GM18508 (cell line): ENCODE results near the gene WBP1L.

Source experiments
- ATAC-seq: cut with Tn5 transposase; IDR thresholded peaks from one replicate; pipeline ENCODE4 v1.9.1; 2021; ENCODE audit warnings: moderate number of reproducible peaks; ENCODE audit not compliant: insufficient read depth, unreplicated experiment

Gene WBP1L

DNA sequence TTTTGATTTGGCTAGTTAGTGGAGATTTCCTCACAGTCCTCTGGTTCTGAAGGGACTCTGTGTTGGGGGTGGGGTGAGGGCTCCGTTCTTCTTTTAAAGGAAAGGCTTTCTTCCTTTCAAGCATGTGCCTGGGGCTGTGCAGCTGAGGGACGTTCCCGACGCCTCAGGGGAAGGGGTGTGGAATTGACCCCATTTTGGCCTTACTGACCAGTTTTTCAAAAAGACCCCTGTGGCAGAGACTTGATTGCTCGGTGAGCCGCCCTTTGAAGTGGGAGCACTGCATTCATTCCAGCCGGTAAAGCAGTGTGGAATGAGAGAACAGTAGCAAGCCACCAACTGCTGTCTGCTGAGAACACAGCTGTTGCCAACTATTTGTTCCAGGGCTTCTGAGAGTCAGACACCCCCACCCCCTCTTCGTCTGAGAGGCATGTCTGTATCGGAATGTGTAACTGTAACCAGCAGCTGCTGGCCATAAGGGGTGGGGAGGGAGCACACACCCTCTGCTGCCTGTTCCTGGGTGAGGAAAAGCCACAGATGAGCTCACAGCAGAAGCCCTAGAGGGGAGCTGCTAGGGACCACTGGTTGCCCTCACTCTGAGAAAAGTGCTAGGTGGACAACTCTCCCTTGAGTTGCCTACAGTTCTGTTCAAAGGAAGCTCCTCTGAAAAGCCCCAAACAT lies 33.2 kb downstream of the WBP1L start:
- ATAC-seq, result no peak

DNA sequence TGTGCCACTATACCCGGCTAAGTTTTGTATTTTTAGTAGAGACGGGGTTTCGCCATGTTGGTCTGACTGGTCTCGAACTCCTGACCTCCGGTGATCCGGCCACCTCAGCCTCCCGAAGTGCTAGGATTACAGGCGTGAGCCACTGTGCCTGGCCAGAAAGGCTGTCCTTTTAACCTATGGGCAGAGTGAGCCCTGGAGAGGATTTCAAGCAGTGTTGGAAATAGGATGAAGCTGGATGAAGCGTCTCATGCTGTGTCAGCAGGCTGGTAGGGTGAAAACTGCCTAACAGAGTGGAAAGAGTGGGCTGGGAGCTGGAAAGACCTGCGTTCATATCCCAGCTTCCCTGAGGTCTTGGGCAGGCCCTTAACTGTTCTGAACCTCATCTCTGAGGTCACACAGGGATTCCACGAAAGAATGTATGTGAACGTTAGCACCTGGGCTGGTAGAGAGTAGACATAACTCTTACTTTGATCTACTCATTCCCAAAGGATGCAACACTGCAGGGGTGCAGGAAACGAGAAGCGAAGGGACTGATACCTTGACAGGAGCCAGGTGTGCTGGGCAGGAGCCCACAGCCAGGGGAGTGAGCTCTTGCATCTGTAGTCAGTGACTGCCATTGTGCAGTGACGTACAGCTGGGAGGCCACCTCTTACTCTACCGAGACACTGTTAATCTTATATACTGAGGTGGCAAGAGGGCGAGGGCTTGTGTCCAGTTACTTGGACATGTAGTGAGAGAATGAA lies 34.1 kb downstream of the WBP1L start:
- ATAC-seq, result no peak

DNA sequence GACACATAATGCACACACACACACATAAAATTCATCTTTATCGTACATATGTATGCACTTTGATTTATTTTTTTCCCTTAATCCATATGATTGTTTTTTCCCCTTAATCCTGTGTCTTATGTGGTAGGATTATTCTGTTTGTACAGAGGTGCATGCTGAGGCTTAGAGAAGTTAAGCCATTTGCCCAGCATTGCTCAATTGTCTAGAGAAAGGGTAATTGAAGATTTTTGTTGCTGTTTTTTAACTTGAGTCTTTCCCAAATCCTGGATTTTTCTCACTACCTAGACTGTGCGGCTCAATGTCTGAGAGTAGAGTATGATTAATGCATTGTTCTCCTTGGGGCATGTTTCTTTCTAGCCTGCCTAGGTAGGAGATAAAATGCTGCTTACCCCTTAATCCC lies 35.0 kb downstream of the WBP1L start:
- no peak for ATAC-seq

DNA sequence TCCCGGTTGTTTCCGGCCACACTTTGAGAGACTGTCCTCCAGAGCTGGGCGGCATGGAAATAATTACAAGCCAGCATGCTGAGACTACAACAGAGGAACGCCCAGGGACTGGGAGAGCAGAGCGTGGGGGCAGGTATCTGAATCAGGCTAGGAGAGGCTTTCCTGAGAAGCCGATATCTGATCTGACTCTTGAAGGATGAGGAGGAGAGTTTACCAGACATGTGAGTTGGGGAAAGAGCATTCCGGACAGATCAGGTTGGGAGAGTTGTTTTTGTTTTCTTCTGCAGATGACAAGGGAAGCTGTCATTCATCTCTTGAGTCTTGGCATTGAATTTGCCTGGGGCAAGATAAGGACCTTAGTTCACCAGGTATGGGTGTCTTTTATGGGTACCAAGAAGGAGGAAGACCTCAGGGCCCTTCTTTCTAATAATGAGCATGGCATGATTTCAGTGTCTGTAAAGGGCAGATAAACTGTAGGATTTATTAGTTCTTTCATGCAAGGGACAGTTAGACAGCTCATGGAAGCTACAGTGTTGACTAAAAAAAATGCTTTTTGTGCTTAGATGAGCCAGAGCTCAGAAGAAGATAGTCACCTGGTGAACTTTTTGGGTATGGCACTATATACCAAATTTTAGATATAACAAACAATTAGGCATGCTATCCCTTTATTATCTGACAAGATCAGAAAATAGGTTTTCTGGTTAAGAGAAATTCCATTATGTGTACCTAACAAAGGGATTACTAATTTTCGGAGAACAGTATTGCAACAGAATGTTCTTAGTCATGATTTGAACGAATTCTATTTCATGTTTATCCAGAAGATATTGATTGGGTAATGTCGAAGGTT lies 36.2 kb downstream of the WBP1L start:
- ATAC-seq, result no peak

DNA sequence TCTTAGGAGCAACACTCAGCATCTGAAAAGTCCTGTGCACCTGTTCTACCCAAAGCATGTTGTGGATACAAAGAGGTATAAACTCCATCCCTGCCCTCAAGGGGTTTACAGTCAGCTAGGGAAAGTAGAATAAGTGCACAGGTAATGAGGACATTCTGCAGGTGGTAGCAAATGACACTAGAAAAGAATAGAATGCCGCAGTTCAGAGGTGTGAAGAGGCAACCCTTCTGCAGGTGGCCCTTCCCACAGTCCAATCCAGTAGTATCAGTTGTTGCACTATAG lies 36.7 kb downstream of the WBP1L start:
- no peak for ATAC-seq

DNA sequence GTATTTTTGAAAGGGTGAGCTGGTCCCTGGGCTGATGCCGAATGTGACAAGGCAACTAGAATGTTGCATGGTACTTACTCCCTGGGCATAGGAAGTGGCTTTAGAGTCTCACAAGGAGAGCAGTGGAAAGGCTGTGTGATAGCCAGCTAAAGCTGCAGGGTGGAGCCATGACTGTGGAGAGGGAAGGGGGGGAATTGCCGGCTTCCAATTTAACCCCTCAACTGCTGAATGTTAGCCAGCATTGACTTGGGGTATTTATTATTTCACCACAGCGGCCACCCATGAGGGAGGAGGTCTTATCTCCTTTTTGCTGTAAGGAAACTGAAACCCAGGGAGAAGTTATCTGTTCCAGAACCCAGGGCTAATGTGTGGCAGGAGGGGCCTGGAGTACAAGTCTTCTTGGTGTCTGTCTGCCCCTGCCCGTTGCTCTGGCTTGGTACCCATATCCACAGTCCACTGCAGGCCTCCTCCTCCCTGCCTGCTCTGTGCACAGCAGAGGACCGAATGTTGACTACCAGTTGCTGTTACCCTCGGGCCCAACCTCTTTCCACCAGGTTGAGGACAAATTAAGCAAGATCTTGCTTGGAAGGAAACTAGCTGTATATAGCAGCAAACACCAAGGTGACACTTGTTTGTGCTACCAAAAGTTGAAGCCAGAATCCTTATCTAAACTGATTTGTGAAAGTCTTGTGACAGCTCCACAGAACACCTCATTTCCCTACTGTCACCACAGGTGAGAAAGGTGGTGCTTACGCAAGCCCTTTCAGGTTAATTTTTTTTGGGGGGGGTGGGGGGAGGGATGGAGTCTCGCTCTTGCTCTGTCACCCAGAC lies 37.6 kb downstream of the WBP1L start:
- ATAC-seq, result no peak

DNA sequence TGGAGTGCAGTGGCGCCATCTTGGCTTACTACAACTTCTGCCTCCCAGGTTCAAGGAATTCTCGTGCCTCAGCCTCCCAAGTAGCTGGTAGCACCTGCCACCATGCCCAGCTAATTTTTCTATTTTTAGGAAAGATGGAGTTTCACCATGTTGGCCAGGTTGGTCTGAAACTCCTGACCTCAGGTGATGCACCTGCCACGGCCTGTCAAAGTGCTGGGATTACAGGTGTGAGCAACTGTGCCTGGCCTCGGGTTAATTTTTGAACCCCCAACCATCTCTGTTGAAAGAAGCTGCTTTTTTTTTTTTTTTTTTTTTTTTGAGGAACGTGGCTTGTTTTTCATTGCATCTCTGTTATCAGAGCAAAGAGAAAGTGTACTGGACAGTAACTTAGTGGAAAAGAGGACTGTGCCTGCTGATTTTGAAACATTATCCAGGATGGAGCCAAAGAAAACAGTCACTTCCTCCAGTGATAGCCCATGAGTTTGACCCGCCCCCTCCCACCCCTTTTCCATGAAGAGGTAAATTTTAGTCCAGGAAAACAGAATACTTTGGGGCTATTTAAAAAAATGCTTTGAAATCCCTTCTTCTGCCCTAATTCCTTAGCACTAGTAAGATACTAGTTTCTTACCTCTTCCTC lies 38.3 kb downstream of the WBP1L start:
- no peak for ATAC-seq

DNA sequence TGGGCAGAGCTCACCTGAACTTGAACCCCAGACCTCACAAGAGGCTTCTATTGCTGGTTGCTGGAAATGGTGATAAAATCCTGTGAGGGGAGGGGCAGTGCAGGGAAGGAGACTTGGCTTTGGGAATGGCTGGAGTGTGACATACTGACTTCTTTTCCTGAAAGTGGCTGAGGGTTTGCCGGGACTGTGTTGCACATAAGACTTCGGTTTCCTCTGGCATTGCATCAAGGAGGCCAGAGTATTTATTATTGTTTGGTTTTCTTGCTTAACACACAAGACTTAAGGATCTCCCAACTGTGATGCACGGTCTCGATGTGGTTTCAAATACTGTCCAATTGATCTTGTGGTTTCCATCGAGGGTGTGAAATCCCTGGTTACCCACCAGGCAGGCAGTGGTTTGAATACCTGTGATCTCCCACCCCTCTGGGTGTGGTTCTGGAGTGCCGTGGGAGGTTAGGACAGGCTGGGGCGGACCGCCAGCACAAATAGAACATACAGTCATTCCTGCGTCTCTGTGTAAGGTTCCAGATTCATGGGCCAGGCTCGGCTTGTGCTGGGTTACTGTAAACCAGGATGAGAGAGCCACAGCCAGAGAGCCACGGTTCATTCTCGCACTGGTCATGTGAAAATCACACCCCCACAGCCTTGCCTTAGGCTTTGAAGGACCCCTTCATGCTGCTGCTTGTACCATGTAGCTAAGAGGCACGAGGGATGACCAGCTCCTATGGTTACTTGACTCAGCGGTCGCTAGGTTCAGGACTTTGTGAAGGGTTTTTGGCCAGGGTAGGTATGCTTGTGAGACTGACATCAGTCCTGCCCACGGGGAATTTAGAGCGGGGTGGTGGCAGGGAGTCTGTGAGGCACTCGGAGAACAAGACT lies 39.2 kb downstream of the WBP1L start:
- no peak for ATAC-seq

DNA sequence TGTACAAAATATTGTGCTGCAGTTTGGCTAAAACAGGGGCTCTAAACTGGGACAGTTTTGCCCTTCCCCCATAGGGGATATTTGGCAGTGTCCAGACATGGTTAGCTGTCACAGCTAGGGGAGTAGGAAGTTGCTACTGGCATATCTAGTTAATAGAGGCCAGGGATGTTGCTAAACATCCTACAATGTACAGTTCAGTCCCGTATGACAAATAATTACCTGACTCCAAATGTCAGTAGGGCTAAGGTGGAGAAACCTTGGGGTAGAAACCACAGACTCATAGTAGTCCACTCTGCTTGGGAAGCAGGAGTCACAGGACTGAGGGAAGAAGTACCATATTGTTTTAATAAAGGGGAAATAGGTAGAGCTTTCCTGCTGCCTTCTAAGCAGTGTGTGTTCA lies 39.8 kb downstream of the WBP1L start:
- no peak for ATAC-seq

DNA sequence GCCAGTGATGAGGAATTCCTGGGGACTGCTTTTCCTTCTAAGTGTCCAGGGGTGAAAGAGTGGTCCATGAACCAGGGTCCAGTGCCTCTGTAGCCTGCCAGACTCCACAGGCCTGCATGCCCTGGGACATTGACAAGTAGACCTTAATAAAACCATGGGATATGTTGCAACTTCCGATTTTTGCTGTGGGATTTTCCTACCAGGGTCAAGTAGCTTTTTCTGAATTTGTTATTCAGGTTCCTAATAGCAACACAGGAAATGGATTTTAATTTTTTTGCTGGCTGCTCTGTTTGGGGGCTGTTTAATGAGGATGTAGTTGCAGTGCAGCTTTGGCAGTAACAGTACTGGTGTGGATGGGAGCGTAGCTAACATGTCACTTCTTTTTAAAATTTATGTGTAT lies 42.1 kb downstream of the WBP1L start:
- no peak for ATAC-seq

DNA sequence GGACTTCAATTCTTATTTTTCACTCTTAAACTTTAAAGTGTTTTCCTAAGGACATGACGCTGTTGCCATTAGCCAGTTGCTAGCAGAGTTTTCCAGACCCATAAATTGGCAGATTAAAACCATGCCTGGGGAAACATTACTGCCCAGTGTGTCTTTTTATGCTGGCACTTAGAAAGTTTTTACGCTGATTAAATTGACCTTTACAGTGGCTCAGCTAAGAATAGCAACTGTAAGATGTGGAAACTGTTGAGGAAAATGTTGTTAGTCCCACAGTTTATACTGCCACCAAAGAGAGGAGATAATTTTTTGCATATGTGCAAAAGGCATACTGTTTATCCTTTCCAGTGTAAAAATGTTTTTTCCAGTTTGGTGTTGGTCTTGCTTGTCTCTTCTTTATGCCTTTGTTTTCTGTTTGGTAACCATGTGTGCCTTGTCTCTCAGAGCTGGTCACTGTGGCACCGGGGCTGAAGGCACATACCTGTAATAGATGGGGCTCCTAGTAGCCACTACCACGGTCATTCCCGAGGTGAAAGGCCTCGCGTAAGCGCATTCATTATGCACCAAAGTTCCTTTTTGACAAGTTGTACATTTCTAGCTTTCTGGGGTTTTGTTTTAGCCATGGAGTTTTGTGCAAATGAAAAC lies 48.1 kb downstream of the WBP1L start:
- ATAC-seq, result no peak

DNA sequence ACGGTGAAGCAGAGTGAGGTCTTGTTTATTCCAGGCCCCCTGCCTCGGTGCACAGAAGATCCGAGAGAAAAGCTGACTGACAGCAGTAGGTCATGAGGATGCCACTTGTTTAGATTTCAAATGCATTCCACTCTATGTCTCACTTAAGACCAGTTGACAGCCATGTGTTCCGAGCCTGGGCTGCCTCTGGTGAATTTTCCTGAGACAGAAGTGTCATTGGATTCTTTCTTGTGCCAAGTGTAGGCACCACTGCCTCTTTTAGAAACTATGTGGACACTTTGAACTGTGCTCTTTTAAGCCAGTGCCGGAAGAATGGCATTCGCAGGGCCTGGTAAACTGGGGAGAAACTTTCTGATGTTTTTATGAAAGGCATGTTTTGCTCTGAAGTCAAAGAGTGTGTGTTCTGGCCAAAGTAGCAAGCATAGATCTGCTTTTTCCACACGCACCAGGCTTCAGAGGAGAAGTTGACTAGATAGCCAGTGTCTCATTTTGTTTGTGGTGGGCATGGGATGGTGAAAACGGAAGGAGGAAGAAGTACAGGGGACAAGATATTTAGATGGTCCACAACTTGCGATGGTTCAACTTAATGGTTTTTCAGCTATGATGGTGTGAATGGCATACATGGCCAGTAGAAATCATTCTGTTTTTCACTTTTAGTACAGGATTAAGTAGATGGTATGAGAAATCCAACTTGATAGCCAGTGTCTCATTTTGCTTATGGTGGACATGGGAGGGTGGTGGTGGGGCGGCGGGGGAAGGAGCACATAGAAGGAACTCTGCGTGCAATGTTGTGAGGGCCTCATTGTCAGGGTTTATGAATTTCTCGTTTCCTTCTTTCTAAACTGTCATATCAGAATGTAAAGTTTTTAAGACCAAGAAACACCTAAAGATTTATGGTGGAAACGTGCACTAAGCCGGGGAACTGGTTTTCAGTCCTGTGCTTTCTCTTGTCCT lies 52.0 kb downstream of the WBP1L start:
- ATAC-seq, result no peak

DNA sequence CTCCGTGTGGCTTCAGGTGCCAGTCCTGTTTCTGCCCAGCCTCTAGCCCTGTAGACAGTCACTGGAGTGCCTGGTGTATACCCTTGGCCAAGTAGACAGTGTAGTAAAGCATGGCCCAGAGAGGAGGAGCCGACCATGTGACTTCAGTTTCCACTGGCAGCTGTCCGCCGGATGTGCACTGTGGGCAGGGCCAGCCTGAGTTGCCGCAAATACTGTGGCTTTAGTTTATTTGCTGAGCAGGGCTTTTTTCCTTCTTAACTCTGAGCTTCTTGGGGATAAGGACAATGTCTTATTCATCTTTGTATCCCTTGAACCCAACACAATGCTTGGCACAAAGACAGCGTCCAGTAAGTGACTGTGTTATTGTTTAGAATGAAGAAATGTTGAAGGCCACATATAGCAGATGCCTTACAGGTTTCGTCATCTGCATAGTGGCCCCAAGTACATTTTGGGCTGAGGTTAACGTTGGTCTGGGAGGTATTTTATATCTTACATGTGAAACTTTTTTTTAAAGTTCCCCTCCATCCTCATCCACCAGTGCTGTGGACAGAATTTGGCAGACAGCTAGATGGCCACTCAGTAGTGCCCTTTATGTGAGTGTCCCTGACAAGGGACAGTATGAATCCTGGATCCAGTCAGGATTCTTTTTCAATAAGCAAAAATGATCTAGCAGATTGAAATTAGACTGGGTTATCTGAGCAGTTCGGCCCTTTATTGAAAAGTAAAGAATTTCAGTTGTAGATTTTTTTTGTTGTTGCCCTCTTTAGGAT lies 52.8 kb downstream of the WBP1L start:
- ATAC-seq, result peak; percentile 95

DNA sequence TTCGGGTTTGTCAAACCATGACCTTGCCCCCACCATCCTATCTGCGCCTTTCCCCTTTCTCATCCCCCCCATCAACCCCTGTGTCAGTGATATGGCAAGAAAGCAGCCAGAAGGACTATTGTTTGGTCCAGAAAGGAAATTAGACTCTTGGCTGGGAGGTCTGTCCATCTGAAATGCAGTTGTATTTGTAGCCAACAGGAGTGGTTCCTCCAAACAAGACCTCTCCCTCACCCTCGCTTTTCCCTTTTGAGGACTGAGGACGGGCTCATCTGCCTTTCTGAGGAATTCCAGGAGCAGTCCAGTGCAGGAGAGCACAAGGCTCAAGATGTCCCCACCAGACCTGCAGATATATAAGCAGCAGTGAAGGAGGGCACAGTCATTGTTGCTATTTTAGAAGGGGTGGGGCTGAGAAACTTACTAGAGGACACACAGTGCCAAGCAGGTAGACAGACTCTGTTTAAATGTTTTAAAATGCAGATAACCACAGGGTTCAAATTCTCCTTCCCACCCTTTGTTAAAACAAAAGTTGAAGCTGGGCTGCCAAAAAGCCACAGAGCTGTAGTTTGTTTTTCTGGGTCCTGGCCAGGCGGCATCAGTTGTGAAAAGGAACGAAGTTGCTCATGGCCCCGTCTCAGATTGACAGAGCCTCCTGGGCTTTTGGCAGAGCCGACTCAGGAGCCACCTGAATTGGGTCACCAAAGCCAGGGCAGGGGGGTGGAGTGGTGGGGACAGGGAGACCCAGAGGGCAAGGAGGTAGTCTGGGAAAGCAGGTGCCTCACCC lies 56.1 kb downstream of the WBP1L start:
- no peak for ATAC-seq

DNA sequence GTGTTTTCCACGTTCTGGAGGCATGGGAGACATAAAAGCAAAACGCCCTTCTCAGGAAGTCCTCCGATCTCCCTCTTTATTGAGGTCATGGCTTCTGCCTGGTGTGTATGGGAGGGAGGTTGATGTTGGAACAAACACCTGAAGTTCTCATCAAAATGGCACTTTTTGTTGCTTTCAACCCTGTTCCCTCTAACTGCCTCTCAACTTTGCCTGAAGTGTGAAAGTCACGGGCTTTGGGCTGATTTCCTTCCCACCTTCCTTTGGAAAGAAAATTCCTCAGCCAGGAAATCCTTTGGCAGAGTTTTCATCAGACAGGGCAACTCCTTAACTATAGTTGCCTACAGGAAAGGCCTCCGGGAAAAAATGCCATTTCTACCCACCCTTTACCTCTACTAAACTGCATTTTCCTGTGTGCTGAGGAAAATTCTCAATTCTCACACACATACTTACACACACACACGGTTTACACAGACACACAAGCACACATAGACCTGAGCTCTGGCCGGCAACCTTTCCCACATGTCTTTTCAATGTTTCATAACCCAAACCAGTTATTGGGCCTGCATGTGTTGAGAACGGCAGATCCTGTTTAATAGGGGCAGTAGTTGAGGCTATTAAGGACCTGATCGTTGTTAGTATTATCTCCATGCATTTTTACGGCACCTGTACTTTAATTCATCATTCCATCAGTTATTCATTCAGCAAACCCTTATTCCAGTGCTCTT lies 57.0 kb downstream of the WBP1L start:
- ATAC-seq, result no peak

DNA sequence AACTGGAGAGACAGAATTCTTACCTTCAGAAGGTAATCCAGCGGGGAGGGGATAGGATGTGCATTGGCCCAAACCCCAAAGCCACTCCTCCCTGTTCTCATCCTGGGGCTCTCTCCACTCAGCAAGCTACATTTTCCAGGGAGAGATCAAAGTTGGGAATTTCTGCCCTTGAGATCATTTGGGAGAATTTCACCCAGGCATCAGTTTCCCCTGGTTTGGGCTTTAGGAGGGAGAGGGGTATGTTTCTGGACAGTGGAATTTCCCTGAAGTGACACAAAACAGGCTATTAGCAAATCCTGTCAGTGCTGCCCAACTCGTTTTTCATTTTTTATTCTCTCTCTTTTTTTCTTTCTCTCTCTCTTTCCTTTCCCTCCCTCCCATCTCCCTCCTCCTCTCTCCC lies 57.7 kb downstream of the WBP1L start:
- ATAC-seq, result no peak
